GM18507 (cell line): ENCODE results near the gene ZSCAN4.

ENCODE experiments used
- DNase-seq: peaks from one replicate; pipeline ENCODE4 v3.0.0; 2011; ENCODE audit warnings: low read depth; ENCODE audit not compliant: insufficient read length; ENCODE audit errors: extremely low spot score
- FAIRE-seq: peaks from 2 replicates; lab custom pipeline; 2011; peaks lifted over from hg19 to GRCh38; lab: Jason Lieb, UNC

The ZSCAN4 gene

GRCh38 chr19:57668635-57669034 is at the start of gene ZSCAN4:
ZSCAN4 (plus strand) TSS chr19:57668935; CDS start chr19:57676146, 7,211 bp downstream.
- FAIRE-seq (no peak), DNase-seq (no peak)

GRCh38 chr19:57620673-57621348 is 47.9 kb upstream of the ZSCAN4 start:
- no peak for FAIRE-seq
- DNase-seq = no peak

- FAIRE-seq (no peak), DNase-seq (no peak)
These were observed 45.6 kb upstream of the ZSCAN4 start for GRCh38 chr19:57623091-57623490.

- peak; percentile 92 for FAIRE-seq
- peak; percentile 74 for DNase-seq
These were observed 35.5 kb upstream of the ZSCAN4 start, which contains the start of gene ZNF211 for GRCh38 chr19:57632987-57633831. ZNF211 (plus strand) TSS chr19:57633168; CDS start chr19:57633347, 179 bp downstream.

- no peak for FAIRE-seq
- DNase-seq = no peak
These were observed 35.0 kb upstream of the ZSCAN4 start for GRCh38 chr19:57633832-57634131.

- FAIRE-seq (no peak), DNase-seq (no peak)
These were observed 31.4 kb upstream of the ZSCAN4 start for GRCh38 chr19:57637379-57637778.

GRCh38 chr19:57641715-57642234 is 27.0 kb upstream of the ZSCAN4 start:
- FAIRE-seq = no peak
- DNase-seq = no peak

GRCh38 chr19:57642396-57643046 is 26.2 kb upstream of the ZSCAN4 start:
- FAIRE-seq (no peak), DNase-seq (no peak)

GRCh38 chr19:57643734-57644133 is 25.0 kb upstream of the ZSCAN4 start:
- FAIRE-seq (no peak), DNase-seq (no peak)

GRCh38 chr19:57648331-57649003 is 20.3 kb upstream of the ZSCAN4 start:
- no peak for DNase-seq
- no peak for FAIRE-seq

- FAIRE-seq = no peak
These were observed 17.1 kb upstream of the ZSCAN4 start for GRCh38 chr19:57651654-57651996.

GRCh38 chr19:57653689-57654088 is 15.0 kb upstream of the ZSCAN4 start:
- FAIRE-seq (no peak), DNase-seq (no peak)

More at GRCh38 chr19:57651654-57651996, 17.1 kb upstream of the ZSCAN4 start:
- no peak for DNase-seq

GRCh38 chr19:57655443-57655842 is 13.3 kb upstream of the ZSCAN4 start:
- no peak for FAIRE-seq
- DNase-seq = no peak

GRCh38 chr19:57656346-57656745 is 12.4 kb upstream of the ZSCAN4 start:
- no peak for DNase-seq
- no peak for FAIRE-seq

GRCh38 chr19:57664269-57665127 is 4.2 kb upstream of the ZSCAN4 start:
- no peak for DNase-seq
- no peak for FAIRE-seq

- DNase-seq (no peak), FAIRE-seq (no peak)
These were observed 3.4 kb upstream of the ZSCAN4 start for GRCh38 chr19:57665261-57665806.

- FAIRE-seq (no peak), DNase-seq (no peak)
These were observed 1.5 kb upstream of the ZSCAN4 start for GRCh38 chr19:57667228-57667627.

GRCh38 chr19:57671124-57671895 is 2.6 kb downstream of the ZSCAN4 start:
- FAIRE-seq (no peak), DNase-seq (no peak)
